Subcutaneous abdominal adipose tissue (tissue), 5 donors: ENCODE data around the gene UCHL5.
"Not testable (repeated sequence)": the region's sequence is repeated elsewhere in the genome, so short reads cannot be mapped to it uniquely, and the experiment has no call there.

Experiments
- H3K27ac ChIP-seq: one replicate; pipeline ENCODE4 v1.7.0; 2013; ENCODE audit warnings: low read depth, mild to moderate bottlenecking, inconsistent platforms, low read length, moderate library complexity
- H3K27me3 ChIP-seq, 5 donors: one replicate each; pipeline ENCODE4 v1.7.0; 2013; ENCODE audit warnings: low read length in 5 of 5, inconsistent platforms in 1 of 5; ENCODE audit not compliant: control insufficient read depth in 5 of 5, insufficient read depth in 4 of 5
- H3K36me3 ChIP-seq, 5 donors: one replicate each; pipeline ENCODE4 v1.7.0; 2013; ENCODE audit warnings: low read length in 5 of 5; ENCODE audit not compliant: control insufficient read depth in 5 of 5, insufficient read depth in 5 of 5
- H3K4me1 ChIP-seq, 5 donors: one replicate each; pipeline ENCODE4 v1.7.0; 2013; ENCODE audit warnings: low read length in 5 of 5, mild to moderate bottlenecking in 3 of 5, moderate library complexity in 1 of 5; ENCODE audit not compliant: control insufficient read depth in 5 of 5, insufficient read depth in 5 of 5
- H3K4me3 ChIP-seq, 5 donors: one replicate each; pipeline ENCODE4 v1.7.0; 2013; ENCODE audit warnings: low read length in 5 of 5, low read depth in 1 of 5
- H3K9ac ChIP-seq, 5 donors: one replicate each; pipeline ENCODE4 v1.7.0; 2013; ENCODE audit warnings: low read length in 5 of 5, mild to moderate bottlenecking in 4 of 5, moderate library complexity in 3 of 5
- H3K9me3 ChIP-seq, 5 donors: one replicate each; pipeline ENCODE4 v1.7.0; 2013; ENCODE audit warnings: low read length in 5 of 5; ENCODE audit not compliant: control insufficient read depth in 5 of 5
- donor health status: healthy.
- donor health status: healthy.
- donor health status: healthy.
- donor health status: healthy.
- donor health status: healthy.

Gene UCHL5

GRCh38 chr1:193042766-193043691, 16.1 kb downstream of the UCHL5 start:
- peaks cover 0 to 12% (median 0%) of the 10 kb centered on the region in 5 donors for H3K4me1 ChIP-seq
- H3K9ac ChIP-seq, result no peak overlapping the region
- H3K9me3 ChIP-seq, result no peaks in the 10 kb centered on the region
- H3K27me3 ChIP-seq, result no peaks in the 10 kb centered on the region
- no peak overlapping the region for H3K4me3 ChIP-seq
- H3K27ac ChIP-seq, result peak overlapping the region; percentile 33
- H3K36me3 ChIP-seq, result peaks cover 7 to 14% (median 8%) of the 10 kb centered on the region in 5 donors

GRCh38 chr1:193040011-193040410, 19.1 kb downstream of the UCHL5 start:
- Histone ChIP-seq H3K27me3 (no peaks in the 10 kb centered on the region), H3K36me3 (peaks cover 6 to 10% (median 8%) of the 10 kb centered on the region in 5 donors), H3K4me3 (no peak overlapping the region), H3K9ac (no peak overlapping the region), H3K27ac (no peak overlapping the region), H3K9me3 (no peaks in the 10 kb centered on the region), H3K4me1 (peaks cover 0 to 12% (median 0%) of the 10 kb centered on the region in 5 donors)

- H3K27me3 ChIP-seq, result no peaks in the 10 kb centered on the region
- no peak overlapping the region for H3K27ac ChIP-seq
- H3K36me3 ChIP-seq, result no peaks in the 10 kb centered on the region
- no peak overlapping the region for H3K9ac ChIP-seq
- H3K4me1 ChIP-seq, result no peaks in the 10 kb centered on the region
- no peaks in the 10 kb centered on the region for H3K9me3 ChIP-seq
- H3K4me3 ChIP-seq, result no peak overlapping the region
These were observed 22.7 kb downstream of the UCHL5 start for GRCh38 chr1:193036337-193037047.

GRCh38 chr1:193033610-193034009, 25.6 kb downstream of the UCHL5 start:
- H3K9me3 ChIP-seq, result no peaks in the 10 kb centered on the region
- no peaks in the 10 kb centered on the region for H3K36me3 ChIP-seq
- H3K4me3 ChIP-seq, result no peak overlapping the region
- no peaks in the 10 kb centered on the region for H3K4me1 ChIP-seq
- no peak overlapping the region for H3K9ac ChIP-seq
- H3K27me3 ChIP-seq, result no peaks in the 10 kb centered on the region
- H3K27ac ChIP-seq, result no peak overlapping the region

GRCh38 chr1:193032643-193033427, 26.3 kb downstream of the UCHL5 start:
- not testable (repeated sequence) for H3K4me1 ChIP-seq, H3K36me3 ChIP-seq, H3K27me3 ChIP-seq, H3K27ac ChIP-seq, H3K9me3 ChIP-seq, H3K9ac ChIP-seq, H3K4me3 ChIP-seq

GRCh38 chr1:193031431-193031830, 27.7 kb downstream of the UCHL5 start:
- Histone ChIP-seq H3K4me3 (no peak overlapping the region), H3K36me3 (peaks cover 0 to 5% (median 4%) of the 10 kb centered on the region in 5 donors), H3K9me3 (no peaks in the 10 kb centered on the region), H3K4me1 (no peaks in the 10 kb centered on the region), H3K27ac (no peak overlapping the region), H3K9ac (no peak overlapping the region), H3K27me3 (no peaks in the 10 kb centered on the region)

- Histone ChIP-seq H3K9me3 (no peaks in the 10 kb centered on the region), H3K27ac (no peak overlapping the region), H3K4me1 (no peaks in the 10 kb centered on the region), H3K4me3 (no peak overlapping the region), H3K27me3 (no peaks in the 10 kb centered on the region), H3K9ac (no peak overlapping the region), H3K36me3 (peaks cover 2 to 11% (median 8%) of the 10 kb centered on the region in 5 donors)
These were observed 28.9 kb downstream of the UCHL5 start for GRCh38 chr1:193030280-193030679.

- H3K4me3 ChIP-seq, result no peak overlapping the region
- no peaks in the 10 kb centered on the region for H3K4me1 ChIP-seq
- no peaks in the 10 kb centered on the region for H3K27me3 ChIP-seq
- no peak overlapping the region for H3K9ac ChIP-seq
- peaks cover 2 to 21% (median 14%) of the 10 kb centered on the region in 5 donors for H3K36me3 ChIP-seq
- H3K27ac ChIP-seq, result no peak overlapping the region
- H3K9me3 ChIP-seq, result no peaks in the 10 kb centered on the region
These were observed 33.9 kb downstream of the UCHL5 start for GRCh38 chr1:193025218-193025617.

- Histone ChIP-seq H3K27me3 (no peaks in the 10 kb centered on the region), H3K4me3 (no peak overlapping the region), H3K27ac (no peak overlapping the region), H3K9ac (no peak overlapping the region), H3K36me3 (peaks cover 0 to 17% (median 4%) of the 10 kb centered on the region in 5 donors), H3K9me3 (no peaks in the 10 kb centered on the region), H3K4me1 (no peaks in the 10 kb centered on the region)
These were observed 39.6 kb downstream of the UCHL5 start for GRCh38 chr1:193019442-193020026.
